NCI-H460 (cell line): Measurements from ENCODE around the gene PTPN21. TPM values are rescaled to one million over a fixed set of nuclear protein-coding genes. Genes with fewer than 3 reads are reported as not detected.
"Not testable (repeated sequence)": the region's sequence is repeated elsewhere in the genome, so short reads cannot be mapped to it uniquely, and the experiment has no call there.

ENCODE experiments used
- DNase-seq: peaks from one replicate; pipeline ENCODE4 v3.0.0-alpha.2; 2016; ENCODE audit warnings: low read depth; ENCODE audit errors: extremely low read depth
- total RNA-seq: library from RNA; depleted of rRNA; stranded (reverse); fragments of >200 nt; shearing (Covaris generic); gene quantifications from 2 replicates; pipeline ENCODE4 v1.2.3, GENCODE V29; 2014

Gene PTPN21
- total RNA-seq, 1 experiment from 2014 or later = 5.0 TPM

- DNase-seq = no peak
Measured at GRCh38 chr14:88552876-88553275, 1.9 kb downstream of the PTPN21 start.

GRCh38 chr14:88551980-88552431 lies 2.8 kb downstream of the PTPN21 start:
- DNase-seq = no peak

GRCh38 chr14:88551094-88551870 lies 3.5 kb downstream of the PTPN21 start:
- DNase-seq = peak; percentile 82

- DNase-seq = no peak
Measured at GRCh38 chr14:88550078-88550477, 4.7 kb downstream of the PTPN21 start.

GRCh38 chr14:88547386-88547780 lies 7.4 kb downstream of the PTPN21 start:
- DNase-seq = no peak

- DNase-seq = no peak
Measured at GRCh38 chr14:88546621-88547385, 8.0 kb downstream of the PTPN21 start.

- no peak for DNase-seq
Measured at GRCh38 chr14:88545256-88545655, 9.6 kb downstream of the PTPN21 start.

- no peak for DNase-seq
Measured at GRCh38 chr14:88542857-88543795, 11.7 kb downstream of the PTPN21 start.

GRCh38 chr14:88541324-88541723 lies 13.5 kb downstream of the PTPN21 start:
- DNase-seq = no peak

- DNase-seq = no peak
Measured at GRCh38 chr14:88535813-88536212, 19.0 kb downstream of the PTPN21 start.

- DNase-seq = no peak
Measured at GRCh38 chr14:88535149-88535548, 19.7 kb downstream of the PTPN21 start.

GRCh38 chr14:88533064-88533602 lies 21.7 kb downstream of the PTPN21 start:
- DNase-seq = no peak

GRCh38 chr14:88529889-88530288 lies 24.9 kb downstream of the PTPN21 start:
- not testable (repeated sequence) for DNase-seq

- DNase-seq = no peak
Measured at GRCh38 chr14:88522393-88522792, 32.4 kb downstream of the PTPN21 start.

- no peak for DNase-seq
Measured at GRCh38 chr14:88521818-88522217, 33.0 kb downstream of the PTPN21 start.

- DNase-seq = no peak
Measured at GRCh38 chr14:88519907-88520306, 34.9 kb downstream of the PTPN21 start.

- DNase-seq = no peak
Measured at GRCh38 chr14:88518592-88519512, 36.0 kb downstream of the PTPN21 start.

GRCh38 chr14:88516861-88517357 lies 37.9 kb downstream of the PTPN21 start:
- no peak for DNase-seq

- no peak for DNase-seq
Measured at GRCh38 chr14:88515499-88516221, 39.1 kb downstream of the PTPN21 start.
